NOMO-1 (cell line): ENCODE data around the gene BANP.
"Not testable (repeated sequence)": the region's sequence is repeated elsewhere in the genome, so short reads cannot be mapped to it uniquely, and the experiment has no call there.

Source experiments
- DNase-seq, 2 experiments: peaks; one replicate each; lab custom pipeline; 2025; ENCODE audit not compliant: unreplicated experiment in 2 of 2; lab: John Stamatoyannopoulos, UW

The BANP gene

DNA sequence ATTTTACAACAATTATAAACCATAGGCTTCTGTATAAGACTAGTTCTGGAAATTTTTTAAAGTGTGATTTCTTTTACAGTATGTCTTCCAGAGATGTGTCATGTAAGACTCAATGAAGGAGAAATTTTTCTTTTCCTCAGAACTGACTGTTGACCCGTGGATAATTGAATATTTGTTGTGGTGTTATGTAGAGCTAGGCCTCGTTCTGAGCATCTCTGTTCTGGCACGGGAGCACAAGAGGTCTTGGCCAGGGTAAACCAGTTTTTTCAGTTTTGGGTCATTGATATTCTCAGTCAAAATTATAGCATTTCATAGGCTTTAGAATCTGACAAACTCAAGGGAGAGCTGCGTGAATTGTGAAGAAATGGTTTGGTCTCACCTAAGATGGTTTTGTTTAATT is 39.0 kb downstream of the BANP start:
- DNase-seq, result not testable (repeated sequence)

DNA sequence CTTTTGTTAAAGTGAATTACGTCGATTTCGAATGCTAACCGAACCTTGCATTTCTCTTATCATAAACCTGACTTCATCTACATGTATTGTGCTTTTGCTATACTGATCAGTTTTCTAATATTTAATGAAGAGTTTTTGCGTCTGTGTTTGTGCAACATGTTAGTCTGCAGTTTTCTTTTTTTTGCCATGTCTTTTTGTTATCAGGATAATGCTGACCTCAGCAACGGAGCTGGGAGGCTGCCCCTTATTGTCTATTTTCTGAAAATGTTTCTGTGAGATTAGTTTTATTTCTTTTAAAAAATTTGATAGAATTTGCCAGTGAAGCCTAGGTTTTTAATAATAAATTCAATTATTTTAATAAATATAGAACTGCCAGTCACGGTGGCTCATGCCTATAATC is 40.9 kb downstream of the BANP start:
- DNase-seq, result not testable (repeated sequence)

DNA sequence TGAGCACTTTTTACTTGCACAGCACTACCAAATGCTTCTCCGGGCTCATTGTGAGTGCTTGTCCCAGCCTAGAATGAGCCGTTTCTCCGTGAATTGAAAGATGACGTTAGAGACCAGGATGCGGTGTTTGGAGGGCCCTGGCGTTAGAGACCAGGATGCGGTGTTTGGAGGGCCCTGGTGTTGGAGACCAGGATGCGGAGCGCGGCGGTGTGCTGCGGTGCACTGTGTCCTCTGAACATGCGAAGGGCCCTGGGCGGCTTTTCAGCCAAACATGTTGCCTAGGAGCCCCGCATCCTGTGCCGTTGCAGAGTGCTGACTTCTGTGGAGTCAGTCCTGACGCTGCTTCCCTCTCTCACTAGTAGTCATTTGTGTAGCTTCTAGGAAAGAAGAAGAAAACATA is 42.7 kb downstream of the BANP start:
- no peak for DNase-seq

DNA sequence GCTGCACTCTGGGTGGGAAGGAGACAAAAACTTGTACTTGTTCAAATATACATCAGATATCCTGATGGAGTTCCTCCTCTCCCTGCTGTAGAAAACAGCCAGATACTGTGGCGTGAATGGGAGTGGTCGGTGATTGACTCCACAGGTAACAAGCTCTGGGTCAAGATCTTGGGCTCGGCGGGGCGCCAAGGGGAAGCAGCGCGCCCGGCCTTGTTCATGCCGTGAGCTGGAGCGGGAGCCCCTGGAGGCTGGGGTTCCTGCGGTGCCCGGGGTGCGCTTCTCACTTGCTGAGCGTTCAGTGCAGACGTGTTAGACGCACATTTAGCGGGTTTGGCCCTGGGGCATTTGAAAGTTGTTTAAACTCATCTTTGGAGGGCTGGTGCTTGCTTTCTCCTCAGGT is 44.4 kb downstream of the BANP start:
- no peak for DNase-seq

DNA sequence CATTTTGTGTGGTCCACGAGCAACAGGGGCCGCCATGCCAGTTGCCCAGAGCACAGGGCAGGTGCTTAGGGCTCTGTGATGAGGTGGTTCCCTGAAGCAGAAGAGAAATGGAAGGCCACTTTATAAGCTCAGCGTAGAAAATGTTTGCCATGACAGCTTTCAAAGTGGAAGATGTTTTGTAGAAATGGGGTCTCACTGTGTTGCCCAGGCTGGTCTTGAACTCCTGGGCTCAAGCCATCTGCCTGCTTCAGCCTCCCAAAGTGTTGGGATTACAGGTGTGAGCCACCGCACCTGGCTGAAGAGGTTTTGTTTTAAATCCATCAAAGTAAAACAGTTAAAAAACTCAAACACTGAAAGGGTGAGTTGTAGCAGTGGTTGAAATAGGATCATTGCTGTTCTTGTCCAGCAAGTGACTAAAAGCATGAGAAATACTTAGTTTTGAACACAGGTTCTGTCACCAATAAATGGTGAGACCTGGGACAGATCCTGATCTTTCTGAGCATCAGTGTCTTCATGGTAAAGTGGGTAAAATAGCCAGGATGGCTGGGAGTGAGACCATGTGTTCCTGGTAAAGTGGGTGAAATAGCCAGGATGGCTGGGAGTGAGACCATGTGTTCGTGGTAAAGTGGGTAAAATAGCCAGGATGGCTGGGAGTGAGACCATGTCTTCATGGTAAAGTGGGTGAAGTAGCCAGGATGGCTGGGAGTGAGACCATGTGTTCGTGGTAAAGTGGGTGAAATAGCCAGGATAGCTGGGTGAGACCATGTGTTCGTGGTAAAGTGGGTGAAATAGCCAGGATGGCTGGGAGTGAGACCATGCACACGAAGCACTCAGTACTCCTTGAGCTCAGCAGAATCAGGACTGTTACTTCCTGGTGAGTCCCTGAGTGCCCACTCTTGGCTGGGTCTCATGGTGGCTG is 46.0 kb downstream of the BANP start:
- no peak for DNase-seq

DNA sequence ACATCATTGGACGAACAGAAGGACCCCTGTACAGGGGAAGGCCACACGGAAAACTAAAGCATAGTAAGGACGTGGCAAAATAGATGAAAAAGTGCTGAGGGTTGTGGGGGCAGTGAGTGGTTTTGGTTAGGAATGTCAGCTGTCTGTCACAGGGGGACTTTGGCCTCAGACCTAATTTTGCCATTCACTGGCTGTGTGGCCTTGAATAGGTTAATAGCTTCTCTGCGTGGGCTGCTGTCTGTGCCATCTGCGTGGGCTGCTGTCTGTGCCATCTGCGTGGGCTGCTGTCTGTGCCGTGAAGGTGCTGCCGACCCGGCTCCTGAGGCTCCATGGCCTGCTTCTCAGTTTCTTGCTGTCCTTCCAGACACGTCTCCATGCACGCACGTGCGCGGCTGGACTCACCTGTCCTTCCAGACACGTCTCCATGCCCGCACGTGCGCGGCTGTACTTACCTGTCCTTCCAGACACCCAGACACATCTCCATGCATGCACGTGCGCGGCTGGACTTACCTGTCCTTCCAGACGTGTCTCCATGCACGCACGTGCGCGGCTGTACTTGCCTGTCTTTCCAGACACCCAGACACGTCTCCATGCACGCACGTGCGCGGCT is 47.1 kb downstream of the BANP start:
- not testable (repeated sequence) for DNase-seq

DNA sequence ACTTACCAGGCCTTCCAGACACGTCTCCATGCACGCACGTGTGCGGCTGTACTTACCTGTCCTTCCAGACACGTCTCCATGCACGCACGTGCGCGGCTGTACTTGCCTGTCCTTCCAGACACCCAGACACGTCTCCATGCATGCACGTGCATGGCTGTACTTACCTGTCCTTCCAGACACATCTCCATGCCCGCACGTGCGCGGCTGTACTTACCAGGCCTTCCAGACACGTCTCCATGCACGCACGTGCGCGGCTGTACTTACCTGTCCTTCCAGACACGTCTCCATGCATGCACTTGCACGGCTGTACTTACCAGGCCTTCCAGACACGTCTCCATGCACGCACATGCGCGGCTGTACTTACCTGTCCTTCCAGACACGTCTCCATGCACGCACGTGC is 47.8 kb downstream of the BANP start:
- not testable (repeated sequence) for DNase-seq

DNA sequence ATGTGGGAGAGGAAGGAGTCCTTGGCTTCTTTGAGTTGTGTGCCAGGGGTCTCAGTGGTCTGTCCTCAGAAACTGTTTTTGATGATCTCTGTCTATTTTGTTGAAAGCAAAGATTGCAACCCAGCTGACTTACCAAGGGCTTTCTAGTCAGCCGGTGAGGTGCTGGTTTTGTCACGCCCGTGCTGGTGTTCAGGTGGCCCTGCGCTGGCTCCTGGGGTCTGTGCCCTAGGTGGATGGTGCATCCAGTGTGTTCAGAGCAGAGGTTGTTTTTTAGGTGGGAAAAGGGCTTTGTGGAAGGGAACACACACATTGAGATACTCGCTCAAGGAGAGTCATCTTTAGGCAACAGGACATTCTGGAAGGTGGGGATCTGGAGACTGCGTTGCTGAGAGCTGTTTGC is 51.0 kb downstream of the BANP start:
- DNase-seq, result no peak

DNA sequence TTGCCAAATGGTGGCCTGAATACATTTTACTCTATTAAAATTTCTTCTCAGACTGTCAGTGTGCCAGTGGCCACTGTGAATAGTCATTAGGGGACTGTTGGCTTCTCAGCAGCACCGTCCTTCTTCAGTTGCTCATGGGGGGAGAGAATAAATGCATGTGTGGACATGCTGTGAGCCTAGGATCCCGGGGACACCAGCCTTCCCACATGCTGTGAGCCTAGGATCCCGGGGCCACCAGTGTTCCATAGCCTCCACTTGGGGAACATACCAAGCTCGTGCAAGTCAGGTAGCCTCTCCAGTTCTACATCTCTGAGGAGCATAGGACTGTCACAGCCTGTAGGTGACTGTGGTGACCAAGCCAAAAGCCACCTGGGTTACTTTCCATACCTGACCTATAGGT is 51.5 kb downstream of the BANP start:
- no peak for DNase-seq

DNA sequence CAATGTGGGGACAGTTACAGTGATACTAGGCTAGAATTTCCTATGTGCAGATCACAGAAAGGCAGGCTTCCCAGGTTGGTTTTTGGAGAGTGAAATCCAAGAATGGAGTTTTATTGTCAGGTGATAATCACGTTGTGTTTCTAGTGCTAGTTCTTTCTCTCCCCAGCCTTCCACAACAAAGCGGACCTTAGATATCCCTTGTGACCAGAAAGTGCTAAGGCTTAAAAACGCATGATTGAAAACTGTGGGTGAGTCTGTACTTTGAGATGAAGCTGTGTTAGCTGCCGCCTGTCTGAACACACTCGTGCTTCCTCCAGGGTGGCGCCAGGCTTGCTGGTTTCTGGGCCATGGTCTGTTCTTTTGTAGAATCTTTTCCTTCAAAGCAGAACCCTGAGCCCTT is 52.1 kb downstream of the BANP start:
- DNase-seq, result no peak

DNA sequence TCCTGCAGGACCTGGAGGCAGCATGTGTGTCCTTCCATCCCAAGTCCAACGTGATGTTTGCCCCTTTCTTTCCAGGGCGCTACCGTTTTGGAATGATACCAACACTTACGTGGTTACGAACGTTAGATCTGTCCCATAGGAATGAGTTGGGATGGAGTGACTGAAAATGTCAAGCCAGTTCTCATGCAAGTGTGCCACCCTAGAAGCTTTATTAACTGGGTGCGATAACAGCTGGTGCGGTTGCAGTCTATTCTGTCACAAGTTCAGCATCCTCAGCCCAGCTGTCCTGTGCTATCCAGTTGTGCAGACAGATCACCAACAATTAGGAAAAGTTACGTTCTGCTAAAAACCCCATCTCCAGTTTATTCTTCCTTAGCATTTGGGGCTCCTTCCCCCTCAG is 52.5 kb downstream of the BANP start:
- no peak for DNase-seq

DNA sequence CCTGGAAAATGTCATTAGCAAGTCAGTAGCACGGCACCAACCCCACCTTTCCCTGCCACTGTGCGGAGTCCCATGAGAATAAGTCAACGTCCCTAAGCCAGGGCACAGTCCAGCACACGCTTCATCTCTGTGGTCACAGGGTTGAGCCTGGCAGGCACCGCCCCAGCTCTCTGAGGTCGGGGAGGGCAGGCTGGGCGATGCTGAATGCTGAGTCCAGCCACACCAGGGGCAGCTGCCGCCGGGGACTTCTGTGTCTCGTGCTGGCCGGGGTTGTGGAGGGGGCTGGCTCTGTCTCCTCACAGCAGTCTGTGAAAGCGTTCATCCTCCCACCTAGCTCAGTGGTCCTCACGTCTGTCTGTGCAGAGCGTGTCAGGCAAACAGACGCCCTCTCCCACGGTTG is 53.2 kb downstream of the BANP start:
- no peak for DNase-seq

DNA sequence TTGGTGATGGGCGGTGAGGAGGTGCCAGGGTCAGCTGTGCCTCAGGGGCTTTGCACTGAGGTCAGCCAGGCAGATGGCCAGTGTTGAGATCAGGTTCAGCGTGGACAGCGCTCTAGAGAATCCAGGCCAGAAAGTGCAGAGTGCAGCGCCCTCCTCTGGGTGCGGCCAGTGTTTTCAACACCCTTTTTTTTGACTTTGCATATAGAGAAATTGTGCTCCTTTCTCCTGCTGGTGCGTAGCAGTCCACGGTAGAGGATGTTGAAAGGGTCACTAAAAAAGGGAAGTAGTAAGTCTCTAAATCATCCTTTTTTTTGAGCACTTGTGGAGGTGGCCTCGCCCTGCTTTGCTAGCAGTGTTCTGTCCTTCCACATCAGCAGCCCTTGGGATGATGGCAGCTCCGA is 53.9 kb downstream of the BANP start:
- peak; percentile 79 to 93 for DNase-seq

DNA sequence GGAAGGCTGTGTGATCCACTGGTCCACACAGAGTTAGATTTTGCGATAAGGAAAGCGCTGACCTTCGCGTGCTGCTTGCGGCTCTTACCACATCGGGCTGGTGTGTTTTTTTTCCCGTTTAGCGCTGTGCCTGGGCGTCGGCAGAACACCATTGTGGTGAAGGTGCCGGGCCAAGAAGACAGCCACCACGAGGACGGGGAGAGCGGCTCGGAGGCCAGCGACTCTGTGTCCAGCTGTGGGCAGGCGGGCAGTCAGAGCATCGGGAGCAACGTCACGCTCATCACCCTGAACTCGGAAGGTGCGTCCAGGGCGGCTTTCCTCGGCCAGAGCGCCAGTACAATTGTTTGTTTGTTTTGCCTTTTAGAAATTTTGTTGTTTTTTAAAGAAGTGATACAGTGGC is 54.7 kb downstream of the BANP start:
- no peak for DNase-seq

DNA sequence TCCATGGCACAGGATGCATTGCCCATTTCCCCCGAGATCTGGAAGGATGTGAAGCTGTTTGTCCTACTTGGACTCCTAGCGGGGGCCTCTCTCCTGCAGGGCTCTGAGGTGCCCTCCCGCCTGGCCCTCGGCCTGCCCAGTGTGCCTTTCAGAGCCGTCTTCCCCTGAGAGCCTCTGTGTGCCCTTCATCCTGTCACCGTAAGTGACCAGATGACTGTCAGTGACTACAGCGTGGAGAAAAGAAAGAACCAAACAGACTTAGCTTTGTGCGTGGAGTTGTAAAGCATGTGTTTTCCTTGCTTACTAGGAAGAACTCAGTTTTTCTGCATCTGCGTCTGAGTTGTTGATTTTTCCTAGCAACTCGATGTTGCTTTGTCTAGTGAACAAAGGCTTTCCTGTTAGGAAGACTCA is 56.1 kb downstream of the BANP start:
- DNase-seq, result no peak

DNA sequence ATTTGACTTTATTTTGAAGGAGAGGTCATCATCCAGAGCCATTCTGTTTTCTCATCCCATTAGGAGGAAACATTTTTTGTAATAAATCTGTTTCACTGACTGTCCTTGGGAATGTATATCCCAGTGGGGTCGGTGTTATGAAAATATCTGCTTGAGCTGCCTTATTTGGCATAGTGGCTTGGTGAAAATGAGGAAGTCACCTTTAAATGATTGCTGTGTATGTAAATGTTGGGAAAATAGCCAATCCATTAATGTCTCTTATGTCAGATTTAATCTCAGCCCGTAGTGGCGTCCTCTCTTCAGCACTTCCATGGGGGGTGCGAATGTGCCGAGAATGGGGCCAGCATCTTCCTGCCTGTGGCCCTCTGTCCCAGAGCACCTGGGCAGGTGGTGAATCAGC is 57.6 kb downstream of the BANP start:
- peak in 1 of 2 experiments; percentile 16 for DNase-seq

DNA sequence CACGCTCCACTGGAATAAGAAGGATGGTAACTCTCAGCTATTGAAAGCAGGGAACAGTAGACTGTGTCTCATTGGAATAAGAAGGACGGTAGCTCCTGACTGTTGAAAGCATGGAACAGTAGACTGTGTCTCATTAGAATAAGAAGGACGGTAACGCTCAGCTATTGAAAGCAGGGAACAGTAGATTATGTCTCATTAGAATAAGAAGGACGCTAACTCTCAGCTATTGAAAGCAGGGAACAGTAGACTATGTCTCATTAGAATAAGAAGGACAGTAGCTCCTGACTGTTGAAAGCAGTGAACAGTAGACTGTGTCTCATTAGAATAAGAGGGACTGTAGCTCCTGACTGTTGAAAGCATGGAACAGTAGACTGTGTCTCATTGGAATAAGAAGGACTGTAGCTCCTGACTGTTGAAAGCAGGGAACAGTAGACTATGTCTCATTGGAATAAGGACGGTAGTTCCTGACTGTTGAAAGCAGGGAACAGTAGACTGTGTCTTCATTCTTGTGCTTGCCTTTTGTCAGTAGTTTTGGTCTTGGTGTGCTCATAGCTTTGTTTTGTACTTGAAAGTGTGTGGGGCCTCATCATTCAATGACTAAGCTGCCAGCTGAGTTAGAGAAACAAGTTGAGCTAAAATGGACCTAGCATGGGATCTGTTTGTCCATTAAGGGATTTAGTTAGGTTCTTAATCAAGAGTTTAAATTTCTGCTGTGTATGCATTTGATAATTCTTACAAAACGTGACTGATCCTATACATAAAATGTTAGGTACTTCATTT is 58.5 kb downstream of the BANP start:
- no peak for DNase-seq

DNA sequence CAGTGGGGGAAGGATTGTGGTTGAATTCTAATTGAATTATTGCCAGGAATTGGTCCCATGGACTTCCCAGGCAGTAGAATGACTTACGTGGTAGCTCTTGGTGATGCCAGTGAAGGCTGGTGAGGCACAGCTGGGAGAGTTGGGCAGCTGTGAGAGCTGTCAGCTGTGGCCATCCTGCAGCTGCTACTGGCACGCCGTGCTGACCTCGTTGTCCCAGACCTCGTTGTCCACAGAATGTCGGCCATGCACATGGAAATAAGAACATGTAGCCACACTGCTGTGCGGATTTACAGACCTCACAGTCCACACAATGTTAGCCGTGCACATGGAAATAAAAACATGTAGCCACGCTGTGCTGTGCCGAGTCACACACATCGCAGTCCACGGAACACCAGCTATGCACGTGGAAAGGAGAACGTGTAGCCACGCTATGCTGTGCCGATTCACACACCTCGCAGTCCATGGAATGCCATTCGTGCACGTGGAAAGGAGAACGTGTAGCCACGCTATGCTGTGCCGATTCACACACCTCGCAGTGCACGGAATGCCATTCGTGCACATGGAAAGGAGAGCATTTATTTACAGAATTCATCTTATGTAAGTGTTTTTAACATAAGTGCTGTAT is 59.2 kb downstream of the BANP start:
- DNase-seq, result no peak

DNA sequence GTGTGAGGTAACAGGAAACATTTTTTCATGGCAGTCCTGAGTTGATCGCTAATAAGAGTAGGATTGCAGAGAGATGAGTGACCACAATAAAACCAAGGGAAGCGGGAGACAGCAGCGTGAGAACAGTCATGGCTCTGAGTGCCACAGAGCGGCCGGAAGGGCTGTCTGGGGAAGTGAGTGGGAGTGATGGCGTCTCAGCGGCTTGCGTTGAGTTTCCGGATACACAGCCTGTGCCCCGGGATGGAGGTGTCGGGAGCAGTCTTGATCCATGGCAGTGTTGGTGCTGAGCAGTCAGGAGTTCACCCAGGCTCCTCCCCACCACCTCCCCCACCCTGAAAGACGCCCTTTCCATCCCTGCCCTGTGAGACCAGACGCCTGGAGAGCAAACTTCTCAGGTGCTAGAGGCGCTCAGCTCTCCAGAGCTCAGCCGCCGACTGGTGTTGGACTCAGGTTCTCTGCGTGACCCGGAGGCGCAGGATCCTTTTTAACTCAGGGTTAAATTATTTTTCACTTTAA is 59.8 kb downstream of the BANP start:
- no peak for DNase-seq

DNA sequence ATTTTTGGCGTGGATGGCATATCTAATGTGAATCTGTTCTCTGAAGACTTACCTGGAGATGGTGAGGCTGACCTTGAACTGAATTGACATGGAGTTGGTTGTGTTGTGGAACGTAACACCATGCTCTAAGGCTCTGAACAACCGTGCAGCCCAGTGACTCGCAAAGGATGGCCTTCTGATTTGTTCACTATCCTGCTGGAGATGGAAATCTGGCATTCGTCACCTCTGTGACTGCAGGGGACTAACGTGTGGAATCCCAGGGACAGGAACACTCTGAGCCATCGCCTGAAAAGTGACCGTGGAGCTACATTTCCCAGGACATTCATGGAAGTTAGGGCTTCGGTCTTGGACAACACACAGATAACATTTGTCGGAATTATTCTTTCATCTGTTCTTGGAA is 61.1 kb downstream of the BANP start:
- no peak for DNase-seq

DNA sequence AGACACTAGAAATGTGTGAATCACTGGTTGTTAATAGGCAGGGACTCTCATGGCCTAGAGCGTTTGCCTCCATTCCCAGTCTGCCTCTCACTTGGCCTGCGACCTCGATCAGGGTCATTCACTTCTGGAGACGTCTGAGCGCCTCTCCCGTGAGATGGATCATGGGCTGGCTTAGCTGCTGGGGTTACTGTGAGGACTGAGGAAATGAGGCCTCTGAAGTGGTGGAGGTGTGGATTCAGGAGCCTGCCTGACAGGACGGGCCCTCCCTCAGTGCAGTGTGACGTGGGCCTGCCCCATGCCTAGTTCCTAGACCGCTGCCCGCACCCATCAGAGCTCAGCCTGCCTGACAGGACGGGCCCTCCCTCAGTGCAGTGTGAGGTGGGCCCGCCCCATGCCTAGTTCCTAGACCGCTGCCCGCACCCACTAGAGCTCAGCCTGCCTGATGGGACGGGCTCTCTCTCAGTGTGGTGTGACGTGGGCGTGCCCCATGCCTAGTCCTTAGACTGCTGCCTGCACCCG is 61.9 kb downstream of the BANP start:
- DNase-seq, result no peak
